ENCODE results near the gene POU2AF3. TPM values are rescaled to one million over a fixed set of nuclear protein-coding genes. Genes with fewer than 3 reads are reported as not detected.

POU2AF3 gene
- total and polyA plus RNA-seq, 11 donors = 0.15 to 2.1 (median 0.54) TPM; not detected in 5

DNA sequence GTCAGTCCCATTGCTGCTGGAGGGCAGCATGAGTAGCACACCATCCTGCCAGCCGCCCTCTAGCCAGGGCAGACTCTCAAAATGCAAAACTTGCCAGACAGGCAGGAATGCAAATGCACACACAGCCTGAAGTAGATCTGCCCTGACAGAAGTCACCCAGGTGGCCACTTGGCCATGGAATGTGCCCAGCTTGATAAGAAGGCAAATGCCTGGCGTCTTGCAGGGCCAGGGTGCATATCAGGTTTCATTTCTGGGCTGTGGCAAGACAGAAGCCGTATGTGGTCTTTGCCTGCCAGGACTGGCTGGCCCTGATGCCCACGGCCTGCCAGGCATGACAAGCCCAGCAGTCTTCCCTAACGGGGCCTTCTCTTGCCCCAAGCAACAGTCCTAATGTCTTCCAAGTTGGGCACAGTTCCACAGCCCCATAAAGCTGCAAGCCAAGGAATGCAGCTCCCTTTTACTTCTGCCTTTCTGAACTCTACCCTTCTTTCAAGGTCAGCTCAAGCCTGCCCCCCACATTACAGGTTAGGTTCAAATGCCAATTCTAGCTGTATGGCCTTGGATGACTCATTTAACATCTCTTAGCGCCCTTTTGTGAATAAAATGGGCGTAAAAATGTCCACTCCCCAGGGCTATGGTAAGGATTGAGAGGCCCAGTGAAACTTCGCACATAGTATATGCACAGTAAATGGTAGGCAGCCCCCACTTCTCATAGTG lies 29.7 kb downstream of the POU2AF3 start:
- intact Hi-C loops (cut with DNase I) = no loop called here
- Histone ChIP-seq H3K4me1 (peaks cover 0 to 38% (median 0%) of the 10 kb centered on the region in 12 donors), H3K36me3 (no peaks in the 10 kb centered on the region), H3K4me3 (no peak overlapping the region), H3K27ac (peak overlapping the region in 5 of 12 donors; percentile 3 to 45 (median 20)), H3K9me3 (no peaks in the 10 kb centered on the region), H3K27me3 (no peaks in the 10 kb centered on the region)
- ATAC-seq = peak; percentile 59 to 85 (median 82)
- WGBS, 4 donors = 56 to 72% (median 62%) methylated on average over 7 to 8 of the region's 8 CpGs
- TF ChIP-seq POLR2A (IDR thresholded peaks at IDR 0.05) = no peak
- TF ChIP-seq, protein P1, sequence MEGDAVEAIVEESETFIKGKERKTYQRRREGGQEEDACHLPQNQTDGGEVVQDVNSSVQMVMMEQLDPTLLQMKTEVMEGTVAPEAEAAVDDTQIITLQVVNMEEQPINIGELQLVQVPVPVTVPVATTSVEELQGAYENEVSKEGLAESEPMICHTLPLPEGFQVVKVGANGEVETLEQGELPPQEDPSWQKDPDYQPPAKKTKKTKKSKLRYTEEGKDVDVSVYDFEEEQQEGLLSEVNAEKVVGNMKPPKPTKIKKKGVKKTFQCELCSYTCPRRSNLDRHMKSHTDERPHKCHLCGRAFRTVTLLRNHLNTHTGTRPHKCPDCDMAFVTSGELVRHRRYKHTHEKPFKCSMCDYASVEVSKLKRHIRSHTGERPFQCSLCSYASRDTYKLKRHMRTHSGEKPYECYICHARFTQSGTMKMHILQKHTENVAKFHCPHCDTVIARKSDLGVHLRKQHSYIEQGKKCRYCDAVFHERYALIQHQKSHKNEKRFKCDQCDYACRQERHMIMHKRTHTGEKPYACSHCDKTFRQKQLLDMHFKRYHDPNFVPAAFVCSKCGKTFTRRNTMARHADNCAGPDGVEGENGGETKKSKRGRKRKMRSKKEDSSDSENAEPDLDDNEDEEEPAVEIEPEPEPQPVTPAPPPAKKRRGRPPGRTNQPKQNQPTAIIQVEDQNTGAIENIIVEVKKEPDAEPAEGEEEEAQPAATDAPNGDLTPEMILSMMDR (IDR thresholded peaks at IDR 0.05) = no peak
- peak; percentile 25 to 76 (median 49) for DNase-seq

DNA sequence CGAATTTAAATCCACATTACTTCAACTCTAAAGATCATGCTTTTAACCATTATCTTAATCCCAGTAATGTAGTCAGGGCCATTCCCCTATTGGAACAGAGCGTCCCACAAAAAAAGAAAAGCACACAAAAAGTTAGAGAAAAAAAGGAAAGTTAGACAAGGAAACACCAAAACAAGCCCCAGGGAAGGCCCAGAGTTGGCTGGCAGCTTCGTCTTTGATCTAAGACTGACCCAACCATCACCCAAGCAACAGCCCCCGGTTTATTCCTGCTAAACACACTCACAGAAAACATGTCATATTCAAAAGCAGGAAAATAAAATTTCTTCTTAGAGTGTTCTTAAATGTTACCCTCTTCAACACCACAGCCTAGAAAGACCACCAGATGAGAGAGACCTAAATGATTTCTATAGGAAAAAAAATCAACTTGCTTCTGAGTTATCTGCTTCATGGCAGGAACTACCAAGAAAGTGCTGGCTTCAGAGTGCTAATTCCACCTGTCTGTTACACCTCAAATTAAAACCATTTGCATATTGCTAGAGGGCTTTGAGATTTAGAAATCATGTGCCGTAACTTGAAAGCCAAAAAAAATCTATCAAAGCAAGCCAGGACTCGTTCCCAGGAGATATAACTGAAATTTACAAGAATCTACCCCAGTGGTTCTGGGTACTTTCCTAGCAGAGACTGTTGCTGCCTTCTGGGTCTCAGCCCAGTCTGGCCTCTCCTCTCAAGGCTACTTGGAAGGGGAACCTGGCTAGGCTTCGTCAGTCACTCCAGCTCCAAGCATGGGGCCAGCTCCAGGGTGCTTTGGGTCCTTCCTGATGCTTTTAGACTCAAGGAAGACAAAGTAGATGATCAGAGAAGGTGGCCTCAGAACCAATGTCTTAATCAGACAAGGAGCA lies 31.2 kb downstream of the POU2AF3 start:
- peaks cover 0 to 33% (median 0%) of the 10 kb centered on the region in 12 donors for H3K4me1 ChIP-seq
- ATAC-seq (peak in 3 of 4 donors; percentile 15 to 36 (median 33)), DNase-seq (peak in 2 of 5 donors; percentile 21 to 69)
- intact Hi-C loops (cut with DNase I) = no loop called here
- TF ChIP-seq, protein P1 (IDR thresholded peaks at IDR 0.05) = no peak
- H3K36me3 ChIP-seq = no peaks in the 10 kb centered on the region
- no peaks in the 10 kb centered on the region for H3K9me3 ChIP-seq
- H3K27ac ChIP-seq = peak overlapping the region in 1 of 12 donors; percentile 53
- 74 to 80% (median 77%) methylated on average over 7 of the region's 7 CpGs for WGBS, 4 donors
- no peaks in the 10 kb centered on the region for H3K27me3 ChIP-seq
- H3K4me3 ChIP-seq = no peak overlapping the region

DNA sequence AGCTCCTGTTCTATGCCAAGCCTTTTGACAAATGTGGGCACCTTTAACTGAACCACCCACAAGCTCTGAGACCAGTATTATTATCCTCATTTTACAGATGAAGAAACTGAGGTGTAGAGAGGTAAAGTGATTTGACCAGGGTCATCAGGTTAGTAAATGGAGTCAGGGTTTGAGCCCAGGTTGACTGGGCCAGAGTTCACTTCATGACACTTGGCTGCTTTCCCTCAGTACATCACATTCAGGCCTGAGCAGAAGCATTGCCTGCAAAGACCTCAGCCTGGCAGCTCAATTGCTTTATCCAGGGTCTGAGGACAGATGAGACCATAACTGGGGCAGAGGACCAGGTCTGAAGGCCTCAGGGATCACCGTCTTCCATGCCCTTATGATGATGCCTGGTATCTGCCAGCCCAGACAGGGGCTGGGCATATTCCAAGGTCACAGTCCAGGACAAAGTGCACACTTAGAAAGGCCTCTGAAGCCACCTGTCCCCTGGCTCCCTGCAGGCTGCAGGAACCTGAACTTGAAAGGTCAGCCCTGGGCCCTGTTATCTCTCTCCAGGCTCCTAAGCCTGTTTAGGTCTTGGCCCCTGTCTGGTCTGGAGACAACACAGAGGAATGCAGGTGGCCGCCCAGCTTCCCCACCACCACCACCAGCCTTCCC lies 32.0 kb downstream of the POU2AF3 start:
- intact Hi-C loops (cut with DNase I) = no loop called here
- Histone ChIP-seq H3K36me3 (no peaks in the 10 kb centered on the region), H3K4me1 (peaks cover 0 to 34% (median 0%) of the 10 kb centered on the region in 12 donors), H3K4me3 (no peak overlapping the region), H3K27ac (peak overlapping the region in 1 of 12 donors; percentile 53), H3K9me3 (no peaks in the 10 kb centered on the region), H3K27me3 (no peaks in the 10 kb centered on the region)
- 82 to 94% (median 84%) methylated on average over 2 of the region's 2 CpGs for WGBS, 4 donors
- DNase-seq (no peak), ATAC-seq (no peak)
- TF ChIP-seq, protein P1 (IDR thresholded peaks at IDR 0.05) = no peak
- no peak for TF ChIP-seq POLR2A (IDR thresholded peaks at IDR 0.05)
